ENCODE data around the gene CDH8.

DNA sequence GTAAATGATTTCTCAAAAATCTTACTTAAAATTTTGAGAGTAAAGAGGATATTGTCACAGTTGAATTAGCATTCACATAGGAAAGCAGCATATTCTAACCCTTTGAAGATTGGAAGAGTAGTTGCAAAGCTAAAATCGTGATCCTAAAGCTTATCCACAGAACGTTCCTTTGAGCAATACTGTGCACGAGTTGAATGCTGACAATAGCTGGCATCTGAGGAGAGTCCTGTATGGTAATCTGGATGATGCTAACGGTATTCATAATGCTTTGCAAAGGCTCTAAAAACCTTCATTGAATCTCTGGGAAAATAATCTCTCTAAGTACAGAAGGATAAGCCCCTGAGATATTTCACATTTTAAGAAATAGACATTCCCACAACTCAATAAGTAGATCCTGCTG is 354.6 kb downstream of the CDH8 start:
- no peak for TF ChIP-seq EZH2 (IDR thresholded peaks at IDR 0.05; ENCODE audit: borderline replicate concordance, low read depth, low read length, poor library complexity, severe bottlenecking)
- TF ChIP-seq, protein P1, sequence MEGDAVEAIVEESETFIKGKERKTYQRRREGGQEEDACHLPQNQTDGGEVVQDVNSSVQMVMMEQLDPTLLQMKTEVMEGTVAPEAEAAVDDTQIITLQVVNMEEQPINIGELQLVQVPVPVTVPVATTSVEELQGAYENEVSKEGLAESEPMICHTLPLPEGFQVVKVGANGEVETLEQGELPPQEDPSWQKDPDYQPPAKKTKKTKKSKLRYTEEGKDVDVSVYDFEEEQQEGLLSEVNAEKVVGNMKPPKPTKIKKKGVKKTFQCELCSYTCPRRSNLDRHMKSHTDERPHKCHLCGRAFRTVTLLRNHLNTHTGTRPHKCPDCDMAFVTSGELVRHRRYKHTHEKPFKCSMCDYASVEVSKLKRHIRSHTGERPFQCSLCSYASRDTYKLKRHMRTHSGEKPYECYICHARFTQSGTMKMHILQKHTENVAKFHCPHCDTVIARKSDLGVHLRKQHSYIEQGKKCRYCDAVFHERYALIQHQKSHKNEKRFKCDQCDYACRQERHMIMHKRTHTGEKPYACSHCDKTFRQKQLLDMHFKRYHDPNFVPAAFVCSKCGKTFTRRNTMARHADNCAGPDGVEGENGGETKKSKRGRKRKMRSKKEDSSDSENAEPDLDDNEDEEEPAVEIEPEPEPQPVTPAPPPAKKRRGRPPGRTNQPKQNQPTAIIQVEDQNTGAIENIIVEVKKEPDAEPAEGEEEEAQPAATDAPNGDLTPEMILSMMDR (conservative IDR thresholded peaks at IDR 0.05; ENCODE audit: low read depth, low read length): no peak

Data from A673 (cell line).